Thoracic aorta (tissue), 2 donors: ENCODE data around the gene PLA2G4E. TPM values are rescaled to one million over a fixed set of nuclear protein-coding genes. Genes with fewer than 3 reads are reported as not detected.

Source experiments
- ATAC-seq: fragments of 150-250 bp; one replicate; pipeline ENCODE4 v1.8.0; 2017; ENCODE audit warnings: low read depth; ENCODE audit not compliant: insufficient number of reproducible peaks, low FRiP score
- DNase-seq: peaks from one replicate; pipeline ENCODE4 v3.0.0-alpha.2; 2020; ENCODE audit warnings: low spot score
- H3K27ac ChIP-seq, 2 donors: fragments of 200-600 bp; sonication (generic); 1 replicate in 1 of 2; 2 replicates in 1 of 2; pipeline ENCODE4 v1.5.1; 2016; ENCODE audit warnings: mild to moderate bottlenecking in 2 of 2, moderate library complexity in 2 of 2
- H3K27me3 ChIP-seq: fragments of 200-600 bp; sonication (generic); replicated peaks from 2 replicates; pipeline ENCODE4 v1.6.0; 2016; ENCODE audit warnings: mild to moderate bottlenecking; ENCODE audit not compliant: insufficient read depth
- H3K36me3 ChIP-seq: fragments of 200-600 bp; sonication (generic); one replicate; pipeline ENCODE4 v1.5.1; 2016
- H3K4me1 ChIP-seq, 2 donors: fragments of 200-600 bp; sonication (generic); 1 replicate in 1 of 2; 2 replicates in 1 of 2; pipeline versions ENCODE4 v1.5.1 to v1.6.0; 2016; ENCODE audit warnings: low read depth in 2 of 2, mild to moderate bottlenecking in 1 of 2; ENCODE audit not compliant: control insufficient read depth in 1 of 2
- H3K4me3 ChIP-seq: fragments of 200-600 bp; sonication (generic); 2 replicates; pipeline ENCODE4 v1.5.1; 2016; ENCODE audit warnings: mild to moderate bottlenecking
- H3K9me3 ChIP-seq: fragments of 200-600 bp; sonication (generic); 2 replicates; pipeline ENCODE4 v1.5.1; 2016
- total RNA-seq, 2 donors: library from RNA; depleted of rRNA; stranded (reverse); fragments of >200 nt; gene quantifications; one replicate each; pipeline versions ENCODE4 v1.1.0 to v1.2.3, GENCODE V29; 2016
- TF ChIP-seq, protein P1 (sequence below): fragments of 200-600 bp; sonication (generic); IDR thresholded peaks from one replicate; pipeline ENCODE4 v1.5.1; 2019; ENCODE audit warnings: antibody characterized with exemption

PLA2G4E gene
- total RNA-seq, 2 donors from 2014 or later, result not detected

DNA sequence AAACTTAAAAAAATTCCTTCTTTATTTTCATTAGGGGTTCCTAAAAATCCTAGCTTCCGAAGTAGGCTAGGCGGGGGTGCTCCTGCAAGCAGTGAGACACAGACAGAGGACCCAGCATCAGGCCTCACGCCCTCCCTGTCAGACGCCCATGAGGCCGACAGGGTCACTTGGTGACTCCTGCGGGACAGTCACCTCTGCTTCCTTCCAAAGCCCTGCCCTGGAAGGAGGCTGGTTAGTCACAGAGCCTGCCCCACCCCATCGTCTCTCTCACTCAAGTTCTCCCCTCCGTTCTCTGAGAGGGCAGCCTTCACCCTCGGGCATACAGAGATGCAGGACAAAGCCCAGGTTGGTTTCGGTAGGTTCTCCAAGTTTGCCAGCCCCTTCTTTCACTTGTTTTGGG, 87.1 kb downstream of the PLA2G4E start:
- H3K4me1 ChIP-seq, result peaks cover 47 to 77% of the 10 kb centered on the region in 2 donors
- TF ChIP-seq, protein P1, sequence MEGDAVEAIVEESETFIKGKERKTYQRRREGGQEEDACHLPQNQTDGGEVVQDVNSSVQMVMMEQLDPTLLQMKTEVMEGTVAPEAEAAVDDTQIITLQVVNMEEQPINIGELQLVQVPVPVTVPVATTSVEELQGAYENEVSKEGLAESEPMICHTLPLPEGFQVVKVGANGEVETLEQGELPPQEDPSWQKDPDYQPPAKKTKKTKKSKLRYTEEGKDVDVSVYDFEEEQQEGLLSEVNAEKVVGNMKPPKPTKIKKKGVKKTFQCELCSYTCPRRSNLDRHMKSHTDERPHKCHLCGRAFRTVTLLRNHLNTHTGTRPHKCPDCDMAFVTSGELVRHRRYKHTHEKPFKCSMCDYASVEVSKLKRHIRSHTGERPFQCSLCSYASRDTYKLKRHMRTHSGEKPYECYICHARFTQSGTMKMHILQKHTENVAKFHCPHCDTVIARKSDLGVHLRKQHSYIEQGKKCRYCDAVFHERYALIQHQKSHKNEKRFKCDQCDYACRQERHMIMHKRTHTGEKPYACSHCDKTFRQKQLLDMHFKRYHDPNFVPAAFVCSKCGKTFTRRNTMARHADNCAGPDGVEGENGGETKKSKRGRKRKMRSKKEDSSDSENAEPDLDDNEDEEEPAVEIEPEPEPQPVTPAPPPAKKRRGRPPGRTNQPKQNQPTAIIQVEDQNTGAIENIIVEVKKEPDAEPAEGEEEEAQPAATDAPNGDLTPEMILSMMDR, result no peak
- DNase-seq (no peak), ATAC-seq (no peak)
- H3K9me3 ChIP-seq, result no peaks in the 10 kb centered on the region
- no peaks in the 10 kb centered on the region for H3K27me3 ChIP-seq
- H3K27ac ChIP-seq, result peak overlapping the region; percentile 4 to 62
- peak overlapping the region; percentile 30 for H3K4me3 ChIP-seq
- no peaks in the 10 kb centered on the region for H3K36me3 ChIP-seq

DNA sequence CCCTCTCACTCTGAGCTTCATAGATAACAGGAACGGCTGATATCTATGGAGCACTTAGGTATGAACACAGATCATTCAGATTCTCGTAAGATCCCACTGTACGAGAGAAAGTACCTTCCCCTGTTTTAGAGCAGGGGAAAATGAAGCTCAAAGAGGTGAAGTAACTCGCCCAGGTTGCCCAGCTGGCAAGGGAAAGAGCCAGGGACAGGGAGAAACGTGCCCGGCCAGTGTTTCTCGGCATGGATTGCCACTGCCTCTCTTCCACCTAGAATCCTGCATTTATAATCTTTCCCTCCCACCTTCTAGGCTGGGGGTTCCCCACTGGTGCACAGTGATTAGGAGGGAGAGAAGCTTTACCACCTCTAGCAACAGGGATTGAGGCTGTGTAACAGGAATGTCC, 87.5 kb downstream of the PLA2G4E start:
- Histone ChIP-seq H3K27ac (peak overlapping the region; percentile 4 to 62), H3K4me3 (no peak overlapping the region), H3K27me3 (no peaks in the 10 kb centered on the region), H3K36me3 (no peaks in the 10 kb centered on the region), H3K4me1 (peaks cover 52 to 82% of the 10 kb centered on the region in 2 donors), H3K9me3 (no peaks in the 10 kb centered on the region)
- ATAC-seq, result no peak
- DNase-seq, result no peak
- TF ChIP-seq, protein P1, result no peak

DNA sequence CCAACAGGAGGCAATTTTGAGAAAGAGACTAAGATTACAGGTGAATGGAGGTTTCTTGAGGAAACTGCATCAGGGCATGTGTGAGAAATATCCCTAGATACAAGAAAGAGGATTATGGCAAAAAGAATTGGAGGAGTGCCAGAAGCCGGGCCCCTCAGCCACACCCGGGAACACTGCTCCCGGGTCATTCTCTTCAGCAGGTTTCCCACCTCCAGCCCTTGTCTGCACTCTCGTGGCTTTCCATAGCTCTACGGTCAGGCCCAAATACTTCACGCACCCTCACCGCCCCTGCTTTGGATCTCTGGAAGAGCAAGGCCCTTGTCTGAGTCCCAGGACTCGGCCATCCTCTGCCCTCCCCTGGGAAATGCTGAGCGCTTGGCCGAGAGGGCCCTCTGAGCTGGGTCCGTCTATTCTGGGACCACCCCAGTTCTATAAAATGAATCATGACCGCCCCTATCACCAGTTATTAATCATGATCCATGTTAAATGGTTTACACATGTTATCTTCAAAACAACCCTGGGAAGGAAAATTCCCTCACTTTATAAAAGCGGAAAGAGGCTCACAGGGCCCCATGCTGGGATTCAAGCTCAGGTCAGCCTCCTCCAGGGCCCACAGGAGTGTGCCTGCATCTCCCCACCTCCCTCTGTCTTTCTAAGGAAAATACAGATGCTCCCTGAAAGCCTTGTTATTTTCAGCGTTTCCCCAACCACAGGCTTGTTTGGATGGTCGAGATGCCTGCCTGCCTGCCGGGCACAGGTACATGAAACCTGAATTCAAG, 88.1 kb downstream of the PLA2G4E start:
- no peak for ATAC-seq
- no peaks in the 10 kb centered on the region for H3K9me3 ChIP-seq
- no peak for DNase-seq
- peaks cover 53 to 88% of the 10 kb centered on the region in 2 donors for H3K4me1 ChIP-seq
- H3K27ac ChIP-seq, result peak overlapping the region; percentile 39 to 62
- no peak overlapping the region for H3K4me3 ChIP-seq
- TF ChIP-seq, protein P1, result no peak
- no peaks in the 10 kb centered on the region for H3K36me3 ChIP-seq
- H3K27me3 ChIP-seq, result no peaks in the 10 kb centered on the region

DNA sequence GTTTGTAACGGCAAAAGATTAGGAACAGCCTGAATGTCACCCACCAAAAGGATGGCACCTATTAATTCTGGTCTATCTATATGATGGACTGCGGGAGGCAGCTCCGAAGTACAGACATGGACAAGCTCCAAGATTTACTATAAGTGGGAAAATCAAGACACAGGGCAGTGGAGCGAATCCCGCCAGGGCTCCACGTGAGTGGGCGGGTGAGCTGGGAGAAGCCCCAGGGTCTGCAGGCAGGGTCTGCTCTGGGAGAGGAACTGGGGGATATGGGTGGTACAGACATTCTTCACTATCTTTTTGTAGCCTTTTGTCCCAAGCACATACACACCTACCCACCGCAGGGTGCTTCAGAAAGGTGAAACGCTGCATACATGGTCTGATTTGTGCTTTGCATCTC, 88.7 kb downstream of the PLA2G4E start:
- H3K9me3 ChIP-seq, result no peaks in the 10 kb centered on the region
- TF ChIP-seq, protein P1, result no peak
- no peaks in the 10 kb centered on the region for H3K27me3 ChIP-seq
- H3K4me1 ChIP-seq, result peaks cover 56 to 91% of the 10 kb centered on the region in 2 donors
- H3K27ac ChIP-seq, result peak overlapping the region in 1 of 2 donors; percentile 62
- H3K4me3 ChIP-seq, result no peak overlapping the region
- ATAC-seq (no peak), DNase-seq (no peak)
- H3K36me3 ChIP-seq, result no peaks in the 10 kb centered on the region

Other genes with a start within 250 kb of the PLA2G4E start
- 10 to 100 TPM; 35.8 to 37.0 TPM for gene MAPKBP1, start 246.6 kb downstream of the PLA2G4E start, total RNA-seq
- 10 to 100 TPM in 1 of 2 donors, 1 to 10 TPM in 1; 1.1 to 11.3 TPM for gene JMJD7, start 192.9 kb downstream of the PLA2G4E start, total RNA-seq
- 1 to 10 TPM; 1.9 to 4.0 TPM for gene PLA2G4B, start 182.2 kb downstream of the PLA2G4E start, total RNA-seq
- gene SPTBN5, start 127.0 kb downstream of the PLA2G4E start, total RNA-seq, result 1 to 10 TPM; 1.3 to 3.9 TPM
- gene EHD4, start 48.5 kb downstream of the PLA2G4E start, total RNA-seq, result 10 to 100 TPM; 43.6 to 48.1 TPM
- gene PLA2G4D, start 73.5 kb upstream of the PLA2G4E start, total RNA-seq, result not detected
- gene PLA2G4F, start 135.6 kb upstream of the PLA2G4E start, total RNA-seq, result under 1 TPM; 0.27 to 0.78 TPM
- gene VPS39, start 187.3 kb upstream of the PLA2G4E start, total RNA-seq, result 100 to 1,000 TPM in 1 of 2 donors, 10 to 100 TPM in 1; 89.9 to 156 TPM